Stimulated activated CD4-positive, alpha-beta T cell treated with anti-CD3 and anti-CD28 coated beads, Interleukin-15, amount 100 ng/mL, for 48 hours (primary cell): ENCODE results near the gene WBP1.
"Not testable (repeated sequence)": the region's sequence is repeated elsewhere in the genome, so short reads cannot be mapped to it uniquely, and the experiment has no call there.

Source experiments
- DNase-seq, 2 donors: peaks; one replicate each; pipeline ENCODE4 v3.0.0-alpha.2; 2020; ENCODE audit warnings: low read depth in 2 of 2

Gene WBP1

DNA sequence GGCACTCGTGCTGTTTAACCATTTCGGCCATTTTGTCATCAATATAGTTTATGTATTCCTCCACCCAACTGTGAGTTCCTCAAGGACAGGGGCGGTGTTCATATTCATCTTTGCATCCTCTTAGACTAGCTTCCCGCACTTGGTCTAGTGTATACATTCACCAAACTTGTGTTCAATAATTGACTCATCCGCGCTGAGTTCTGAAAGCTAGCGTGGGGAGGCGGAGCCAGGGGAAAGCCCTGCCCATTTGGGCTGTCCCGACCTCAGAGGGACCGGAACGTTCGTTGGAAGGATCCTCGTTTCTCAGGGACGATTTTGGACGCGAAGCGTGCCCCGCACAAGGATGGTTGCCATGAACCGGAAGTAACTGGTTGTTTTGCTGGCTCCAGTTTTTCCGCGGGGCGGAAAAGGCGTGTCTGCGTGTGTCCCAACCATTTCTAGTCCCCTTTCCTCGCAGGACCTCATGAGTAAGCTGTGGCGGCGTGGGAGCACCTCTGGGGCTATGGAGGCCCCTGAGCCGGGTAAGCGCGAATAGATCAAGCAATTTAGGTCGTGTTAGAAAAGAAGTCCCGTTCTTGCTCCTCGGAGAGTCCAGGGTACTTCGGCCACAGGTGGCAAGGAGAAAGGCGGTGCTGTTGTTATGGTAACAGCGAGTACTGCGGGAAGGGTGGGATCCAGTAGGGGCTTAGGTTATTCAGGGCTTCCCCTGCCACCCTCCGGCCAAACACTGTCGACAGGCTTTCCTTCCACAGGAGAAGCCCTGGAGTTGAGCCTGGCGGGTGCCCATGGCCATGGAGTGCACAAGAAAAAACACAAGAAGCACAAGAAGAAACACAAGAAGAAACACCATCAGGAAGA lies 3.4 kb upstream of the WBP1 start, which contains the start of gene INO80B:
Gene INO80B, plus strand, starts transcription at position 434 of the 858 bp plus-strand sequence. Its CDS starts 30 bp downstream, at position 464.
- DNase-seq, result peak; percentile 96

DNA sequence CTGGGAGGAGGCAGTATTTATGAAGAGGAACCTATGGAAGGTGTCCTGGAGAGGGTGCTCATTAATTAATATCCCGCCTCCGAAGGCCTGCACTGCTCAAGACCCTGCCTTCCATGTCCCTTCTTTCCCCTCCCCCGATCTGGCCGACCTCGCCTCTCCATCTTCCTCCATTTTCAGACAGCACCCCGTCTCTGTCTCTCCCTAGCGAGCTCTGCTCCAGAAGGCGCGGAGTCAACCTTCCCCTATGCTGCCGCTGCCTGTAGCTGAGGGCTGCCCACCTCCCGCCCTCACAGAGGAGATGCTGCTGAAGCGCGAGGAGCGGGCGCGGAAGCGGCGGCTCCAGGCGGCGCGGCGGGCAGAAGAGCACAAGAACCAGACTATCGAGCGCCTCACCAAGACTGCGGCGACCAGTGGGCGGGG lies 1.1 kb upstream of the WBP1 start:
- no peak for DNase-seq

GRCh38 chr2:74457549-74458131 lies 598 bp upstream of the WBP1 start:
- peak; percentile 64 to 76 for DNase-seq

DNA sequence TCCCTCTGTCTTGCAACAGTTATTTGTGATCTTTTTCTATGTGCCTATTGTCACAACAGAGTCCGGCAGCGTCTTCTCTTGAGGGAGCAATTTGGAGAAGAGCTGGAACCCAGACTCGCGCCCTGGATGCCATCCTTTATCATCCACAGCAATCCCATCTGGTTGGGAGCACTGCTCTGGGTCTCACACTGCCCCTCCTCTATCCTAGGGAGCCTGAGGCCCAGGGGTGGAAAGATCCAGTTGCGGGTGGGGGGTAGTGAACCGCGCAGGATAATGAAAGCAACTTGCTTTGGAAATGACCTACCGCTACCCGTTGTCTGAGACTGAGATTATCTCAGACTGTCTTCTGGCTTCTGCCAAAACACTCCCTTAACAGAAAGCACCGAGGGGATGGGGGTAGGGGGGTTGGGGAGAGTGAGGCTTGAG lies 713 bp downstream of the WBP1 start:
- DNase-seq, result no peak

DNA sequence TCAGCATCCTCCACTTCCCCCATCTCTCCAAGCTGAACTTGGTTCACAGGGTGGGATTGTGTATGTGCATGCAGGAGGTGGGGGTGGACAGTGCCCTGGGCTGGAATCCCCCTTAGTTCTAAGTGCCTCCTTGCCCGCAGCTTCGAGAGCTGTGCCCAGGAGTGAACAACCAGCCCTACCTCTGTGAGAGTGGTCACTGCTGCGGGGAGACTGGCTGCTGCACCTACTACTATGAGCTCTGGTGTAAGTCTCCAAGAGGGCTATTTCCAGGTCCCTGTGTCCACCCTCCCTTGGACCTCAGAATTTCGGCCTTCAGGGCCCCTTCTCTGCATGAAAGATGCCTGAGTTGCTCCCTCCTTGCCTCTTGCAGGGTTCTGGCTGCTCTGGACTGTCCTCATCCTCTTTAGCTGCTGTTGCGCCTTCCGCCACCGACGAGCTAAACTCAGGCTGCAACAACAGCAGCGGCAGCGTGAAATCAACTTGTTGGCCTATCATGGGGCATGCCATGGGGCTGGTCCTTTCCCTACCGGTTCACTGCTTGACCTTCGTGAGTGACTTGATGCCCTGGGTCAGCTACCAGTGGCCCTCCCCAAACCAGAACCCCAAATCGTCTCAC lies 1.4 kb downstream of the WBP1 start:
- not testable (repeated sequence) for DNase-seq

DNA sequence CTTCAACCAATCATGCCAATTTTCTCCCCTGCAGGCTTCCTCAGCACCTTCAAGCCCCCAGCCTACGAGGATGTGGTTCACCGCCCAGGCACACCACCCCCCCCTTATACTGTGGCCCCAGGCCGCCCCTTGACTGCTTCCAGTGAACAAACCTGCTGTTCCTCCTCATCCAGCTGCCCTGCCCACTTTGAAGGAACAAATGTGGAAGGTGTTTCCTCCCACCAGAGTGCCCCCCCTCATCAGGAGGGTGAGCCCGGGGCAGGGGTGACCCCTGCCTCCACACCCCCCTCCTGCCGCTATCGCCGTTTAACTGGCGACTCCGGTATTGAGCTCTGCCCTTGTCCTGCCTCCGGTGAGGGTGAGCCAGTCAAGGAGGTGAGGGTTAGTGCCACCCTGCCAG lies 1.9 kb downstream of the WBP1 start:
- not testable (repeated sequence) for DNase-seq

- no peak for DNase-seq
Measured at GRCh38 chr2:74461187-74462053, 3.2 kb downstream of the WBP1 start.

DNA sequence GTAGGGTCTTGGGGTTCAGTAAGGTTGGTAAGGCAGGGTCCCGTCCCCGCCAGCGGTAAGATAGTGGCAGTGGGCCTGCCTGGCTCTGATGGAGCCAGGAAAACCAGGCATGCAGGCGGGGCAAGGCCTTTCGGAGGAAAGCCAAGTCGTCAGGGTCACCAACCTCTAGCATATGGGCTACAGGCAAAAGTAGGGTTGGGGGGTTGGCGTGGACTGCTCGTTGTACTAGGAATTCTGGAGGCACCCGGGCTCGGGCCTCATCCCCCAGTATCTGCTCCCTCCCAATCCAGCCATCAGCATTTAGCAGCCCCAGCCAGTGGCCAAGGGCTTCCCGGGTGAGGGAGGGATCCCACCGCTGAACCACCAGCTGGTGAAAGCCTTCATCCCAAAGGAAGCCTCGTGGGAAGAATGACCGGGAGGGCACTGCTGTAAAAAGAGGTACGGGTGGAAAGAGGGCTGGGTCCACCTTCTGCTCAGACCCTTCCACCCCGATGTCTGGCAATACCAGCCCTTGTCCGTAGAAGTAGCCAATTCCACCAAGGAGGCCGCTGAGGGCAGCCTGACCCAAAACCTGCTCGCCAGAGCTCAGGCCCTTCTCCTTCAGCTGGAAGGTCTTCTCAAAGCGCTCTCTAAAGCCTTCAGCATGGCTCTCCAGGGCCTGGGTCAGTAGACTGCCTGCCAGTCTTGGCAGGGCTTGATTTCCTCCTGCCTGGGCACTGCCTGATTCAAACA lies 4.0 kb downstream of the WBP1 start:
- DNase-seq, result no peak

GRCh38 chr2:74462786-74463105 lies 4.5 kb downstream of the WBP1 start:
- DNase-seq, result no peak

DNA sequence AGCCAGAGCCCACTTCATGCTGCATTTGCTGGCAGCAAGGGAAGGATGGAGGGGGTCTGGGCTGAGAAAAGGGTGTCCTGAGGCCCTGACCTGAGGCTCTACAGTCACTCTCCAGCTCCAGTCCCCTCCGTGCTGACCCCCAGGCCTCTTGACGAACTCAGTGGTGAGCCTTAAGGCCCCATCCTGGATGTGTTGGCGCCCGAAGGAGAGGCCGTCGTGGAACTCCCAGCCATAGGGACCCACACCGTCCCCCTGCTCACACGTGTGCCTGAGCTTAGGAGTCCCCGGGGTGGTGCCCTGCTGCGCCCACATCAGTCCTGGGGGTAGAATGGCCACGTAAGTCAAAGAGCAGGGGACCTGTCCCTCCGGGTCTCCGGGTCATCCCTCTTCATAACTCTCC lies 6.2 kb downstream of the WBP1 start:
- no peak for DNase-seq

DNA sequence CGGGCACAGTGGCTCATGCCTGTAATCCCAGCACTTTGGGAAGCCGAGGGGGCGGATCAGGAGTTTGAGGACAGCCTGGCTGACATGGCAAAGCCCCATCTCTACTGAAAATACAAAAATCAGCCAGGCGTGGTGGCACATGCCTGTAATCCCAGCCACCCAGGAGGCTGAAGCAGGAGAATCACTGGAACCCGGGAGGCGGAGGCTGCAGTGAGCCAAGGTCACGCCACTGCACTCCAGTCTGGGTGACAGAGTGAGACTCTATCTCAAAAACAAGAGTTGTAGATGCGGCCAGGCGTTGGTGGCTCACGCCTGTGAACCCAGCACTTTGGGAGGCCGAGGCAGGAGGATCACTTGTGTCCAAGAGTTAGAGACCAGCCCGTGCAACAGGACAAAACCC lies 12.5 kb downstream of the WBP1 start:
- DNase-seq, result not testable (repeated sequence)

DNA sequence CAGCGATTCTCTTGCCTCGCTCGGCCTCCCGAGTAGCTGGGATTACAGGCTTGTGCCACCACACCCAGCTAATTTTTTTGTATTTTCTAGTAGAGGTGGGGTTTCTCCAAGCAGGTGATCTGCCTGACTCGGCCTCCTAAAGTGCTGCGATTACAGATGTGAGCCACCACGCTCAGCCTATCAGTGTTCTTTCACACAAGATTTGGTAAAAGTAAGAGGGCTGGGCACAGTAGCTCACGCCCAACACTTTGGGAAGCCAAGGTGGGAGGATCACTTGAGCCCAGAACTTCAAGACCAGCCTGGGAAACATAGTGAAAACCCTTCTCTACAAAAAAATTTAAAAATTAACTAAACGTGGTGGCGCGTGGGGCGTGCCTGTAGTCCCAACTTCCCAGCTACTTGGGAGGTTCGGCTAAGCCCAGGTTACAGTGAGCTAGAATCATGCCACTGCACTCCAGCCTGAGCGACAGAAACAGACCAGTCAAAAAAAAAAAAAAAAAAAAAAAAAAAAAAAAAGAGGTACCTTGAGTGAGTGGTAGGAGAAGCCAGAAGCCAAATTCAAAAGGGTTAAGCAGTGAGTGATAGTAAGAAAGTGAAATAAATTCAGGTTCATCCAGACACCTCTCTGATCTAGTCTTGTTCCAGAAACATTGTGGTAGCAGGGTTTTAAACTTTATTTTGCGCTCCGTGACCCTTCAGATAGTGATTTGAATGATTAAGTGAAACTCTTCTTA lies 13.3 kb downstream of the WBP1 start:
- DNase-seq, result no peak

GRCh38 chr2:74472086-74472944 lies 14.1 kb downstream of the WBP1 start, which contains the start of gene MRPL53:
Gene MRPL53, minus strand, starts transcription at chr2:74472680. Its CDS starts 20 bp downstream, at chr2:74472660.
- peak; percentile 91 for DNase-seq

DNA sequence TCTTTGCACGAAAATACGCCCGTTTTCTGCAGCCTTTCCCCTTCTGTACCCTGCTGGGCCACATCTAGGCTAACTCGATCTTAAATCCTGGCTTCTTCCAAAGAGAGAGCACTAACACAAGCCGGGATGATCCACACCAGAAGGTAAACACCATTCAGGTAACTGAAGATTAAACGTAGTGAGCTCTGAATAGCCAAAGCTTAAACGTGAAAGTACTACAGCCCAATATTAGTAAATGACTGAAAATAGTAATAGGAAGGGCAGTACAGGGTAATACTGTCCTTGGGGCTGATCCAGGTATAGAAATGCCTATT lies 14.7 kb downstream of the WBP1 start:
- DNase-seq, result no peak

GRCh38 chr2:74474481-74474880 lies 16.2 kb downstream of the WBP1 start:
- no peak for DNase-seq

- DNase-seq, result no peak
Measured at GRCh38 chr2:74474899-74475298, 16.7 kb downstream of the WBP1 start.

GRCh38 chr2:74481431-74481830 lies 23.2 kb downstream of the WBP1 start:
- no peak for DNase-seq

DNA sequence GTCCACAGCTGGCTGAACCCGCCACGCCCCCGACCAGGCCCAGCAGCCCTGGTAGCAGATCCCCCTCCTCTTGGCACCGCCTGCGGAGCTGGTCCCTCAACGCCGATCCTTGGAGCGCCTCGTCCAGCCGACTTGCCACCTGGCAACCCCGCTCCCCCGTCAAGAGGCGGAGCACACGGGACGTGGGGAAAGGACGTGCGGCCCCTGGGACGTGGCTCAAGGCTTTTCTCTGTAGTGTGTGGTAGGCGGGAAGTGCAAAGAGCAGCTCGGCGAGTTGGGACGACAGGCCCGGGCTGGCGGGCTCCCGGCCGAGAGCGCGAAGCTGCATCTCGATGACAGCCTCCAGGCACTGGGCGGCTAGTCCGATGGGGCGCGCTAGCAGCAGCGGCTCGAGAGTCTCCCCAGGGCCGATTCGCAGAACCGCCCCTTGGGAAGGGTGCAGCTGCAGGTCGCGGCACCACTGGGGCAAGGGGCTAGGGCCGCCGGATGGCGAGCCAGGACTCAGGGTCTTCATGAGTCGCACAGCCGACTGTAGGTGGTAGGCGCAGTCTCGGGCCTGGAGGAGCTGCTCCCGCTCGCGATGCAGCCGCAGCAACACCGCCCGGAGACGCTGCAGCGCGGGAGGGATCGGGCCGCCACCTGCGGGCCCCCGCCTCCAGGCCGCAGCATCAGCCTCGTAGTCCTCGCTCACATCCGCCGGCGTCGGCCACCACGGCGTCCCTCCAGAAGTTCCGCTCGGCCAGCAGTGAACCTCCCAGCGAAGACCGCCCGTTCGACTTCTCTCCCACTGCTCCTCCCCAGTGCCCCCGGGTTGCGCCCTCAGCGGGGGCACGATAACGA lies 23.9 kb downstream of the WBP1 start:
- DNase-seq, result peak in 1 of 2 donors; percentile 44
